GM23338 (cell line): ENCODE results near the gene MIX23. TPM values are rescaled to one million over a fixed set of nuclear protein-coding genes. Genes with fewer than 3 reads are reported as not detected.

Experiments used
- ATAC-seq: fragments of 200-7000 bp; cut with Tn5 transposase; 3 replicates; pipeline ENCODE4 v1.9.1; 2020
- DNase-seq: peaks from one replicate; pipeline ENCODE4 v3.0.0-alpha.2; 2015; ENCODE audit warnings: low spot score
- H2AFZ ChIP-seq: fragments of 200-600 bp; sonication (generic); 2 replicates; pipeline ENCODE4 v1.8.0; 2016; ENCODE audit warnings: antibody characterized with exemption, mild to moderate bottlenecking, moderate library complexity
- H3F3A ChIP-seq: fragments of 200-600 bp; sonication (generic); replicated peaks from 2 replicates; pipeline ENCODE4 v1.8.0; 2017; ENCODE audit warnings: antibody characterized with exemption, mixed run types, low read depth
- H3K27ac ChIP-seq: fragments of 200-600 bp; sonication (generic); 2 replicates; pipeline ENCODE4 v1.6.1; 2016; ENCODE audit warnings: low read depth
- H3K27me3 ChIP-seq: fragments of 200-600 bp; sonication (generic); 2 replicates; pipeline ENCODE4 v1.8.0; 2016; ENCODE audit warnings: mild to moderate bottlenecking, mixed run types, moderate library complexity; ENCODE audit not compliant: insufficient read depth
- H3K36me3 ChIP-seq: fragments of 200-600 bp; sonication (generic); 2 replicates; pipeline ENCODE4 v1.8.0; 2016; ENCODE audit warnings: mild to moderate bottlenecking; ENCODE audit not compliant: insufficient read depth
- H3K4me1 ChIP-seq: fragments of 200-600 bp; sonication (generic); 2 replicates; pipeline ENCODE4 v1.8.0; 2016; ENCODE audit warnings: mild to moderate bottlenecking, moderate library complexity; ENCODE audit not compliant: insufficient read depth
- H3K4me2 ChIP-seq: fragments of 200-600 bp; sonication (generic); 2 replicates; pipeline ENCODE4 v1.7.1; 2017; ENCODE audit warnings: mixed run types
- H3K4me3 ChIP-seq: fragments of 200-600 bp; sonication (generic); 2 replicates; pipeline ENCODE4 v1.6.1; 2016; ENCODE audit warnings: mixed run types
- H3K79me2 ChIP-seq: fragments of 200-600 bp; sonication (generic); replicated peaks from 2 replicates; pipeline ENCODE4 v1.8.0; 2017; ENCODE audit warnings: mild to moderate bottlenecking; ENCODE audit not compliant: insufficient read depth
- H3K9me2 ChIP-seq: fragments of 200-600 bp; sonication (generic); 2 replicates; pipeline ENCODE4 v1.8.0; 2017; ENCODE audit not compliant: insufficient read depth
- H4K20me1 ChIP-seq: fragments of 200-600 bp; sonication (generic); replicated peaks from 2 replicates; pipeline ENCODE4 v1.8.0; 2017; ENCODE audit warnings: mild to moderate bottlenecking; ENCODE audit not compliant: insufficient read depth
- H3K27ac Mint-ChIP-seq: 2 replicates; pipeline ENCODE4 v1.8.0; 2020; ENCODE audit warnings: inconsistent platforms, mild to moderate bottlenecking, moderate library complexity, mixed read lengths
- H3K27me3 Mint-ChIP-seq: 3 replicates; pipeline ENCODE4 v1.8.0; 2022; ENCODE audit warnings: low read depth, mild to moderate bottlenecking, moderate library complexity, mixed read lengths, inconsistent platforms; ENCODE audit not compliant: insufficient read depth, poor library complexity
- H3K36me3 Mint-ChIP-seq: 3 replicates; pipeline ENCODE4 v1.8.0; 2021; ENCODE audit warnings: low read depth, mild to moderate bottlenecking, inconsistent platforms, moderate library complexity, mixed read lengths
- H3K4me1 Mint-ChIP-seq: 3 replicates; pipeline ENCODE4 v1.8.0; 2020; ENCODE audit warnings: mild to moderate bottlenecking, inconsistent platforms, mixed read lengths
- H3K4me3 Mint-ChIP-seq: 3 replicates; pipeline ENCODE4 v1.8.0; 2021; ENCODE audit warnings: moderate library complexity, mild to moderate bottlenecking, inconsistent platforms, mixed read lengths
- H3K9me3 Mint-ChIP-seq: 3 replicates; pipeline ENCODE4 v1.8.0; 2020; ENCODE audit warnings: moderate library complexity, mild to moderate bottlenecking, inconsistent platforms, mixed read lengths
- CREB1 ChIP-seq: fragments of 250-450 bp; sonication (Bioruptor Pico); IDR thresholded peaks from 2 replicates; pipeline ENCODE4 v1.5.0; 2020; ENCODE audit warnings: low read depth, mild to moderate bottlenecking, moderate library complexity
- EZH2phosphoT487 ChIP-seq: fragments of 200-600 bp; sonication (generic); IDR thresholded peaks from one replicate; pipeline ENCODE4 v1.8.1; 2018; ENCODE audit warnings: antibody characterized with exemption; ENCODE audit not compliant: unreplicated experiment
- NANOG ChIP-seq: IDR thresholded peaks from 2 replicates; pipeline ENCODE4 v1.6.1; 2016; ENCODE audit warnings: antibody characterized with exemption, borderline replicate concordance
- POLR2AphosphoS5 ChIP-seq: IDR thresholded peaks from 2 replicates; pipeline ENCODE4 v1.6.1; 2016; ENCODE audit warnings: antibody characterized with exemption, low read depth
- ZNF114 ChIP-seq: fragments of 250-450 bp; sonication (Bioruptor Pico); IDR thresholded peaks from 2 replicates; pipeline ENCODE4 v1.5.0; 2020; ENCODE audit warnings: mild to moderate bottlenecking, moderate library complexity
- ZNF331 ChIP-seq: fragments of 250-450 bp; sonication (Bioruptor Pico); IDR thresholded peaks from 2 replicates; pipeline ENCODE4 v1.5.0; 2020; ENCODE audit warnings: low read depth, mild to moderate bottlenecking, moderate library complexity
- polyA plus RNA-seq: library from polyadenylated mRNA; unstranded; fragments of >200 nt; fragmentation: Nextera tagmentation; extraction: Ambion mirVana; gene quantifications from 2 replicates; pipeline ENCODE4 v1.2.1, GENCODE V29; 2016
- total RNA-seq: library from RNA; depleted of rRNA; stranded (reverse); fragments of >200 nt; shearing (Covaris generic); gene quantifications from 2 replicates; pipeline ENCODE4 v1.2.3, GENCODE V29; 2014
- TF ChIP-seq, protein P1 (sequence below), 2 experiments: fragments of 200-600 bp in 1 of 2; sonication (generic) in 1 of 2; conservative IDR thresholded peaks; 2 replicates each; pipeline versions ENCODE4 v1.5.1 to v1.6.1; 2016 to 2017; ENCODE audit warnings: antibody characterized with exemption in 2 of 2, low read depth in 2 of 2, mild to moderate bottlenecking in 2 of 2, moderate library complexity in 1 of 2
- TF ChIP-seq, protein P2 (sequence below): IDR thresholded peaks from 2 replicates; pipeline ENCODE4 v1.6.1; 2016; ENCODE audit warnings: antibody characterized with exemption
- TF ChIP-seq, protein P3 (sequence below): fragments of 250-450 bp; sonication (Bioruptor Pico); IDR thresholded peaks from 2 replicates; pipeline ENCODE4 v1.5.0; 2020; ENCODE audit warnings: mild to moderate bottlenecking, moderate library complexity

MIX23 gene
- total and polyA plus RNA-seq, 2 experiments from 2014 or later: 57.7 to 146 TPM

DNA sequence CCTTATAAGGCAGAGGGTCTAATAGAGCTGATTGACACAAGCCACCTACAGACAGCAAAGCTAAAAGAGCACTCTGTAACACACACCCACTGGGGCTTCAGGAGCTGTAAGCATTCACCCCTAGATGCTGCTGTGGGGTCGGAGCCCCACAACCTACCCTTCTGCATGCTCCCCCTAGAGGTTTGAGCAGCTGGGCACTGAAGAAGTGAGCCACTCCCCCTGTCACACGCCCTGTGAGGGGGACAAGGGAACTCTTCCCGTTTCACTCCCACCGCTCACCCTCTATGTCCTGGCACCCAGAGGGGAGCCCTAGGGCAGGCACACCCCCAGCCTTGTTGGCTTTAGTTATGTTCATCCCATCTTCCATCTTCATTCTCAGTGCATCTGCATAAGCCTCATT, 67.4 kb downstream of the MIX23 start:
- Histone ChIP-seq H3K4me2 (peak overlapping the region; percentile 61), H3K9me2 (peaks cover 3% of the 10 kb centered on the region; the same call in 1 of the 2 replicates), H3K27me3 (no peaks in the 10 kb centered on the region), H3F3A (no peaks in the 10 kb centered on the region), H3K79me2 (no peaks in the 10 kb centered on the region), H3K4me1 (peaks cover 9% of the 10 kb centered on the region; the same call in 1 of the 2 replicates), H3K4me3 (no peak overlapping the region), H3K36me3 (no peaks in the 10 kb centered on the region), H4K20me1 (no peaks in the 10 kb centered on the region), H3K27ac (no peak overlapping the region), H2AFZ (peak overlapping the region; percentile 94)
- Mint-ChIP-seq H3K4me3 (no peak overlapping the region), H3K27ac (no peak overlapping the region), H3K27me3 (peaks cover 3% of the 10 kb centered on the region), H3K9me3 (peaks cover 14% of the 10 kb centered on the region; the same call in 2 of the 3 replicates), H3K36me3 (no peaks in the 10 kb centered on the region), H3K4me1 (peaks cover 16% of the 10 kb centered on the region)
- ATAC-seq (peak; percentile 95), DNase-seq (peak; percentile 69)
- no peak for TF ChIP-seq EZH2phosphoT487
- TF ChIP-seq, protein P1, sequence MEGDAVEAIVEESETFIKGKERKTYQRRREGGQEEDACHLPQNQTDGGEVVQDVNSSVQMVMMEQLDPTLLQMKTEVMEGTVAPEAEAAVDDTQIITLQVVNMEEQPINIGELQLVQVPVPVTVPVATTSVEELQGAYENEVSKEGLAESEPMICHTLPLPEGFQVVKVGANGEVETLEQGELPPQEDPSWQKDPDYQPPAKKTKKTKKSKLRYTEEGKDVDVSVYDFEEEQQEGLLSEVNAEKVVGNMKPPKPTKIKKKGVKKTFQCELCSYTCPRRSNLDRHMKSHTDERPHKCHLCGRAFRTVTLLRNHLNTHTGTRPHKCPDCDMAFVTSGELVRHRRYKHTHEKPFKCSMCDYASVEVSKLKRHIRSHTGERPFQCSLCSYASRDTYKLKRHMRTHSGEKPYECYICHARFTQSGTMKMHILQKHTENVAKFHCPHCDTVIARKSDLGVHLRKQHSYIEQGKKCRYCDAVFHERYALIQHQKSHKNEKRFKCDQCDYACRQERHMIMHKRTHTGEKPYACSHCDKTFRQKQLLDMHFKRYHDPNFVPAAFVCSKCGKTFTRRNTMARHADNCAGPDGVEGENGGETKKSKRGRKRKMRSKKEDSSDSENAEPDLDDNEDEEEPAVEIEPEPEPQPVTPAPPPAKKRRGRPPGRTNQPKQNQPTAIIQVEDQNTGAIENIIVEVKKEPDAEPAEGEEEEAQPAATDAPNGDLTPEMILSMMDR (conservative IDR thresholded peaks at IDR 0.05; ENCODE audit: low read depth in 2 of 2): peak; percentile 58 to 60

DNA sequence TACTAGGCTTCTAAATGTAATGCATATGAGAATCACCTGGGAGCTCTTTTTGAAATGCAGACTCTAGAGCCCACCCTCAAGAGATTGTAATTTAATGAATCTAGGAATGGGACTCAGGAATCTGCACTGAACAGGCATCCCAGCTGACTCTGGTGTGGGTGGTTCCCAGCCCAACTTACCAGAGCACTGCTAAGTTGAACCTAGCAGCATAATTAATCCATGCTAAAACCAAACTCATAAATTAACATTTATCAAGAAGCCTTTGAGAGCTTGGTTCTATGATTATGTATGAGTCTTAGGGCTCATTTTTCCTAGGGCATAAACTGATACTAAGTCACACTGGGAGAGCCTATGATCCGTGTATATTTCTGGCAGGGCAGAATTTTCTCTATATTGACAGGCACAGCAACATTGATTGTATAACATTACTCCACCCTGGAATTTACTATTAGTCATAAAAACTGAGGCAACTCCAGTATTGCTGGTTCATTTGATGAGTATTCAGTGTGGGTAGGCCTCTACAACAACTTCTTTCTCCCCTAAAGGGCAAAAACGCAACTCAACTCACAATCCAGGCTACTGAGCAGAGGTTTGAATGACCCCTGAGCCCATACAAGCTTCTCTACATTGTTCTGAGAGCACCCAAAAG, 68.7 kb downstream of the MIX23 start:
- peaks cover 9% of the 10 kb centered on the region; the same call in 1 of the 2 replicates for H3K4me1 ChIP-seq
- DNase-seq: no peak
- TF ChIP-seq, protein P1 (conservative IDR thresholded peaks at IDR 0.05; ENCODE audit: low read depth in 2 of 2): no peak
- no peak for TF ChIP-seq ZNF114 (CRISPR knock-in tag)
- no peak for TF ChIP-seq POLR2AphosphoS5
- TF ChIP-seq ZNF331 (CRISPR knock-in tag): no peak
- no peak for TF ChIP-seq CREB1 (CRISPR knock-in tag)
- TF ChIP-seq, protein P2, sequence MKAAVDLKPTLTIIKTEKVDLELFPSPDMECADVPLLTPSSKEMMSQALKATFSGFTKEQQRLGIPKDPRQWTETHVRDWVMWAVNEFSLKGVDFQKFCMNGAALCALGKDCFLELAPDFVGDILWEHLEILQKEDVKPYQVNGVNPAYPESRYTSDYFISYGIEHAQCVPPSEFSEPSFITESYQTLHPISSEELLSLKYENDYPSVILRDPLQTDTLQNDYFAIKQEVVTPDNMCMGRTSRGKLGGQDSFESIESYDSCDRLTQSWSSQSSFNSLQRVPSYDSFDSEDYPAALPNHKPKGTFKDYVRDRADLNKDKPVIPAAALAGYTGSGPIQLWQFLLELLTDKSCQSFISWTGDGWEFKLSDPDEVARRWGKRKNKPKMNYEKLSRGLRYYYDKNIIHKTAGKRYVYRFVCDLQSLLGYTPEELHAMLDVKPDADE: no peak
- TF ChIP-seq, protein P3, sequence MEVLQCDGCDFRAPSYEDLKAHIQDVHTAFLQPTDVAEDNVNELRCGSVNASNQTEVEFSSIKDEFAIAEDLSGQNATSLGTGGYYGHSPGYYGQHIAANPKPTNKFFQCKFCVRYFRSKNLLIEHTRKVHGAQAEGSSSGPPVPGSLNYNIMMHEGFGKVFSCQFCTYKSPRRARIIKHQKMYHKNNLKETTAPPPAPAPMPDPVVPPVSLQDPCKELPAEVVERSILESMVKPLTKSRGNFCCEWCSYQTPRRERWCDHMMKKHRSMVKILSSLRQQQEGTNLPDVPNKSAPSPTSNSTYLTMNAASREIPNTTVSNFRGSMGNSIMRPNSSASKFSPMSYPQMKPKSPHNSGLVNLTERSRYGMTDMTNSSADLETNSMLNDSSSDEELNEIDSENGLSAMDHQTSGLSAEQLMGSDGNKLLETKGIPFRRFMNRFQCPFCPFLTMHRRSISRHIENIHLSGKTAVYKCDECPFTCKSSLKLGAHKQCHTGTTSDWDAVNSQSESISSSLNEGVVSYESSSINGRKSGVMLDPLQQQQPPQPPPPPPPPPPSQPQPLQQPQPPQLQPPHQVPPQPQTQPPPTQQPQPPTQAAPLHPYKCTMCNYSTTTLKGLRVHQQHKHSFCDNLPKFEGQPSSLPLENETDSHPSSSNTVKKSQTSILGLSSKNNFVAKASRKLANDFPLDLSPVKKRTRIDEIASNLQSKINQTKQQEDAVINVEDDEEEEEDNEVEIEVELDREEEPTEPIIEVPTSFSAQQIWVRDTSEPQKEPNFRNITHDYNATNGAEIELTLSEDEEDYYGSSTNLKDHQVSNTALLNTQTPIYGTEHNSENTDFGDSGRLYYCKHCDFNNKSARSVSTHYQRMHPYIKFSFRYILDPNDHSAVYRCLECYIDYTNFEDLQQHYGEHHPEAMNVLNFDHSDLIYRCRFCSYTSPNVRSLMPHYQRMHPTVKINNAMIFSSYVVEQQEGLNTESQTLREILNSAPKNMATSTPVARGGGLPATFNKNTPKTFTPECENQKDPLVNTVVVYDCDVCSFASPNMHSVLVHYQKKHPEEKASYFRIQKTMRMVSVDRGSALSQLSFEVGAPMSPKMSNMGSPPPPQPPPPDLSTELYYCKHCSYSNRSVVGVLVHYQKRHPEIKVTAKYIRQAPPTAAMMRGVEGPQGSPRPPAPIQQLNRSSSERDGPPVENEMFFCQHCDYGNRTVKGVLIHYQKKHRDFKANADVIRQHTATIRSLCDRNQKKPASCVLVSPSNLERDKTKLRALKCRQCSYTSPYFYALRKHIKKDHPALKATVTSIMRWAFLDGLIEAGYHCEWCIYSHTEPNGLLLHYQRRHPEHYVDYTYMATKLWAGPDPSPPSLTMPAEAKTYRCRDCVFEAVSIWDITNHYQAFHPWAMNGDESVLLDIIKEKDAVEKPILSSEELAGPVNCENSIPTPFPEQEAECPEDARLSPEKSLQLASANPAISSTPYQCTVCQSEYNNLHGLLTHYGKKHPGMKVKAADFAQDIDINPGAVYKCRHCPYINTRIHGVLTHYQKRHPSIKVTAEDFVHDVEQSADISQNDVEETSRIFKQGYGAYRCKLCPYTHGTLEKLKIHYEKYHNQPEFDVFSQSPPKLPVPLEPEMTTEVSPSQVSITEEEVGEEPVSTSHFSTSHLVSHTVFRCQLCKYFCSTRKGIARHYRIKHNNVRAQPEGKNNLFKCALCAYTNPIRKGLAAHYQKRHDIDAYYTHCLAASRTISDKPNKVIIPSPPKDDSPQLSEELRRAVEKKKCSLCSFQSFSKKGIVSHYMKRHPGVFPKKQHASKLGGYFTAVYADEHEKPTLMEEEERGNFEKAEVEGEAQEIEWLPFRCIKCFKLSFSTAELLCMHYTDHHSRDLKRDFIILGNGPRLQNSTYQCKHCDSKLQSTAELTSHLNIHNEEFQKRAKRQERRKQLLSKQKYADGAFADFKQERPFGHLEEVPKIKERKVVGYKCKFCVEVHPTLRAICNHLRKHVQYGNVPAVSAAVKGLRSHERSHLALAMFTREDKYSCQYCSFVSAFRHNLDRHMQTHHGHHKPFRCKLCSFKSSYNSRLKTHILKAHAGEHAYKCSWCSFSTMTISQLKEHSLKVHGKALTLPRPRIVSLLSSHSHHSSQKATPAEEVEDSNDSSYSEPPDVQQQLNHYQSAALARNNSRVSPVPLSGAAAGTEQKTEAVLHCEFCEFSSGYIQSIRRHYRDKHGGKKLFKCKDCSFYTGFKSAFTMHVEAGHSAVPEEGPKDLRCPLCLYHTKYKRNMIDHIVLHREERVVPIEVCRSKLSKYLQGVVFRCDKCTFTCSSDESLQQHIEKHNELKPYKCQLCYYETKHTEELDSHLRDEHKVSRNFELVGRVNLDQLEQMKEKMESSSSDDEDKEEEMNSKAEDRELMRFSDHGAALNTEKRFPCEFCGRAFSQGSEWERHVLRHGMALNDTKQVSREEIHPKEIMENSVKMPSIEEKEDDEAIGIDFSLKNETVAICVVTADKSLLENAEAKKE (CRISPR knock-in tag): no peak
- no peak for TF ChIP-seq EZH2phosphoT487
- TF ChIP-seq NANOG: no peak

More for the DNA sequence above, 68.7 kb downstream of the MIX23 start:
- Mint-ChIP-seq H3K36me3 (no peaks in the 10 kb centered on the region), H3K27ac (no peak overlapping the region), H3K27me3 (peaks cover 3% of the 10 kb centered on the region), H3K4me1 (peaks cover 16% of the 10 kb centered on the region), H3K4me3 (no peak overlapping the region), H3K9me3 (peaks cover 5% of the 10 kb centered on the region; the same call in 2 of the 3 replicates)
- H2AFZ ChIP-seq: peak overlapping the region; percentile 94
- H3K79me2 ChIP-seq: no peaks in the 10 kb centered on the region
- peaks cover 3% of the 10 kb centered on the region; the same call in 1 of the 2 replicates for H3K9me2 ChIP-seq
- H3F3A ChIP-seq: no peaks in the 10 kb centered on the region
- H3K4me2 ChIP-seq: no peak overlapping the region
- H3K27me3 ChIP-seq: no peaks in the 10 kb centered on the region
- H3K36me3 ChIP-seq: no peaks in the 10 kb centered on the region
- no peak overlapping the region for H3K4me3 ChIP-seq
- no peak for ATAC-seq
- H3K27ac ChIP-seq: no peak overlapping the region
- H4K20me1 ChIP-seq: no peaks in the 10 kb centered on the region
